ENCODE data around the gene GEMIN5. TPM values are rescaled to one million over a fixed set of nuclear protein-coding genes. Genes with fewer than 3 reads are reported as not detected.
A peak's percentile ranks its signal among the peaks of the same experiment; 100 is the strongest.

GEMIN5 gene
- total and polyA plus RNA-seq, 4 experiments from 2014 or later: 3.3 to 19.1 (median 13.7) TPM

GRCh38 chr5:154850255-154851062 lies 87.6 kb downstream of the GEMIN5 start, which contains the start of gene FAXDC2:
Gene FAXDC2 (minus strand): TSS chr5:154850603. CDS start chr5:154838178, 12,425 bp downstream.
- H3K36me3 ChIP-seq (ENCODE audit: insufficient read depth, low read length): no peaks in the 10 kb centered on the region
- H3K27ac ChIP-seq (ENCODE audit: low read depth, low read length): no peak within 1 kb of the TSS
- no peaks in the 10 kb centered on the region for H3K4me1 Mint-ChIP-seq
- no peak within 1 kb of the TSS for H3K4me3 ChIP-seq (ENCODE audit: low read length in 2 of 2)
- H3K27ac Mint-ChIP-seq: peak within 1 kb of the TSS in 2 of 7 donors; percentile 45 to 59
- H3K27me3 ChIP-seq (ENCODE audit: insufficient read depth, low read length): no peaks in the 10 kb centered on the region
- no peaks in the 10 kb centered on the region for H3K9me3 ChIP-seq (ENCODE audit: control insufficient read depth in 1 of 2, low read length in 2 of 2)
- no peaks in the 10 kb centered on the region for H3K4me1 ChIP-seq (ENCODE audit: insufficient read depth, low read length)
- H3K9me3 Mint-ChIP-seq: peaks cover 0 to 2% (median 0%) of the 10 kb centered on the region in 8 donors
- no peaks in the 10 kb centered on the region for H3K27me3 Mint-ChIP-seq
- no peaks in the 10 kb centered on the region for H3K36me3 Mint-ChIP-seq
- ChIA-PET POLR2A (ENCODE audit: partially characterized antibody) (no interaction called here), CTCF (ENCODE audit: partially characterized antibody) (no interaction called here)
- intact Hi-C loops (cut with micrococcal nuclease): no loop called here
- DNase-seq: no peak
- no peak within 1 kb of the TSS for H3K4me3 Mint-ChIP-seq

DNA sequence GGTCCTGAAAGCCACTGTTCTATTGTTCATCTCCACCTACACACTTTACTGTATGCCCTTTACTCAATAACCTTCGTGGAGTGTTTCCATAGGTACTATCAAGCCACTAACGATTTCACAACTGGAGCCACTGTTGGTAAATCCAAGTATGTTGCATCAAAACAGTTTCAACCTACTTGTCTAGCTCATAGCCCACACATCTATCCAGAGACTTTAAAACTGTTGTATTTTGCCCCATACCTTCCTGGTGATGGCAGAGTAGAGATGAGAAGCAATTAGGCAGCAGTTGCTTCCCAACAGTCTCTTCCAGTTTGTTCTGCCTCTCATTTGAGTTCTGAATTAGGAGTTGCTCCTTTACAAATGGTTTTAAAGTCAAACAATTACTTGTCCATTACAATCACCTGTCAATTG lies 88.2 kb downstream of the GEMIN5 start:
- H3K27ac ChIP-seq (ENCODE audit: low read depth, low read length): no peak overlapping the region
- no peaks in the 10 kb centered on the region for H3K36me3 ChIP-seq (ENCODE audit: insufficient read depth, low read length)
- no peak overlapping the region for H3K4me3 ChIP-seq (ENCODE audit: low read length in 2 of 2)
- Mint-ChIP-seq H3K36me3 (no peaks in the 10 kb centered on the region), H3K27me3 (no peaks in the 10 kb centered on the region), H3K27ac (peak overlapping the region in 1 of 7 donors; percentile 59), H3K4me1 (no peaks in the 10 kb centered on the region), H3K4me3 (no peak overlapping the region), H3K9me3 (peaks cover 0 to 2% (median 0%) of the 10 kb centered on the region in 8 donors)
- DNase-seq: no peak
- ChIA-PET CTCF (ENCODE audit: partially characterized antibody) (no interaction called here), POLR2A (ENCODE audit: partially characterized antibody) (no interaction called here)
- intact Hi-C loops (cut with micrococcal nuclease): no loop called here
- no peaks in the 10 kb centered on the region for H3K4me1 ChIP-seq (ENCODE audit: insufficient read depth, low read length)
- H3K9me3 ChIP-seq (ENCODE audit: control insufficient read depth in 1 of 2, low read length in 2 of 2): no peaks in the 10 kb centered on the region
- H3K27me3 ChIP-seq (ENCODE audit: insufficient read depth, low read length): no peaks in the 10 kb centered on the region

- Mint-ChIP-seq H3K9me3 (peaks cover 0 to 2% (median 0%) of the 10 kb centered on the region in 8 donors), H3K4me3 (no peak overlapping the region), H3K27ac (no peak overlapping the region), H3K36me3 (no peaks in the 10 kb centered on the region), H3K27me3 (no peaks in the 10 kb centered on the region), H3K4me1 (no peaks in the 10 kb centered on the region)
- no peaks in the 10 kb centered on the region for H3K4me1 ChIP-seq (ENCODE audit: insufficient read depth, low read length)
- DNase-seq: no peak
- POLR2A ChIA-PET (ENCODE audit: partially characterized antibody): no interaction called here
- no peaks in the 10 kb centered on the region for H3K9me3 ChIP-seq (ENCODE audit: control insufficient read depth in 1 of 2, low read length in 2 of 2)
- intact Hi-C loops (cut with micrococcal nuclease): no loop called here
- H3K27me3 ChIP-seq (ENCODE audit: insufficient read depth, low read length): no peaks in the 10 kb centered on the region
- H3K27ac ChIP-seq (ENCODE audit: low read depth, low read length): no peak overlapping the region
- CTCF ChIA-PET (ENCODE audit: partially characterized antibody): no interaction called here
- no peak overlapping the region for H3K4me3 ChIP-seq (ENCODE audit: low read length in 2 of 2)
- H3K36me3 ChIP-seq (ENCODE audit: insufficient read depth, low read length): no peaks in the 10 kb centered on the region
Measured at GRCh38 chr5:154849264-154849785, 88.7 kb downstream of the GEMIN5 start.

DNA sequence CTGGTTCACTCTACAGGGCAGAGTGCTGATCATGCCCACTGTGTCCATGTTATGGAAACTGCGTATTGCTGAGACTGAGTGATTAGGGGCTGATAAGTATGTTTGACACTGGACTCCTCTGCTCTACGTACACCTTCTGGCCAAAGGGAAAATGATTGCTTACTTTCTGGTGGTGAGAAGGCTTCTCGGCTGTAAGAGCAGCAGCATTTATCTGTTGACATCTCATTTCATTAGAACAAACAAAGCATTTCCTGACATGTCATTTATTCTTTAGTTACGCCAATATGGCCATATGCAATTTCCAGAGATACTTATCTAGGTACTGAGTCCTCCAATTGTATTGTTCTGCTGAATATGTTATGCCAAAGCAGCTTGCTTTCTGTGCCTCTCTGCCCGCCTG lies 93.2 kb downstream of the GEMIN5 start:
- no peak overlapping the region for H3K27ac Mint-ChIP-seq
- H3K36me3 ChIP-seq (ENCODE audit: insufficient read depth, low read length): no peaks in the 10 kb centered on the region
- intact Hi-C loops (cut with micrococcal nuclease): no loop called here
- no peak overlapping the region for H3K27ac ChIP-seq (ENCODE audit: low read depth, low read length)
- no peak overlapping the region for H3K4me3 Mint-ChIP-seq
- H3K36me3 Mint-ChIP-seq: no peaks in the 10 kb centered on the region
- H3K27me3 Mint-ChIP-seq: no peaks in the 10 kb centered on the region
- no peaks in the 10 kb centered on the region for H3K9me3 ChIP-seq (ENCODE audit: control insufficient read depth in 1 of 2, low read length in 2 of 2)
- H3K27me3 ChIP-seq (ENCODE audit: insufficient read depth, low read length): no peaks in the 10 kb centered on the region
- H3K4me3 ChIP-seq (ENCODE audit: low read length in 2 of 2): no peak overlapping the region
- ChIA-PET POLR2A (ENCODE audit: partially characterized antibody) (interaction anchor here (0.8 kb wide), 1 partner anchor 12 kb away, joined by 5 read pairs; no protein-coding TSS in a partner anchor), CTCF (ENCODE audit: partially characterized antibody) (no interaction called here)
- H3K4me1 Mint-ChIP-seq: no peaks in the 10 kb centered on the region
- no peak for DNase-seq
- H3K4me1 ChIP-seq (ENCODE audit: insufficient read depth, low read length): no peaks in the 10 kb centered on the region
- H3K9me3 Mint-ChIP-seq: peaks cover 0 to 2% (median 0%) of the 10 kb centered on the region in 8 donors

GRCh38 chr5:154842689-154843530 lies 95.1 kb downstream of the GEMIN5 start:
- no peak overlapping the region for H3K4me3 Mint-ChIP-seq
- POLR2A ChIA-PET (ENCODE audit: partially characterized antibody): no interaction called here
- Histone ChIP-seq H3K27me3 (ENCODE audit: insufficient read depth, low read length) (no peaks in the 10 kb centered on the region), H3K9me3 (ENCODE audit: control insufficient read depth in 1 of 2, low read length in 2 of 2) (no peaks in the 10 kb centered on the region), H3K4me1 (ENCODE audit: insufficient read depth, low read length) (no peaks in the 10 kb centered on the region), H3K36me3 (ENCODE audit: insufficient read depth, low read length) (no peaks in the 10 kb centered on the region), H3K4me3 (ENCODE audit: low read length in 2 of 2) (no peak overlapping the region), H3K27ac (ENCODE audit: low read depth, low read length) (no peak overlapping the region)
- H3K27ac Mint-ChIP-seq: peak overlapping the region in 1 of 7 donors; percentile 20
- no peaks in the 10 kb centered on the region for H3K36me3 Mint-ChIP-seq
- CTCF ChIA-PET (ENCODE audit: partially characterized antibody): interaction anchor here (1.0 kb wide), 1 partner anchor 9 kb away, joined by 3 read pairs; no protein-coding TSS in a partner anchor
- DNase-seq: no peak
- H3K4me1 Mint-ChIP-seq: no peaks in the 10 kb centered on the region
- H3K27me3 Mint-ChIP-seq: no peaks in the 10 kb centered on the region
- intact Hi-C loops (cut with micrococcal nuclease): no loop called here
- peaks cover 0 to 2% (median 0%) of the 10 kb centered on the region in 8 donors for H3K9me3 Mint-ChIP-seq

DNA sequence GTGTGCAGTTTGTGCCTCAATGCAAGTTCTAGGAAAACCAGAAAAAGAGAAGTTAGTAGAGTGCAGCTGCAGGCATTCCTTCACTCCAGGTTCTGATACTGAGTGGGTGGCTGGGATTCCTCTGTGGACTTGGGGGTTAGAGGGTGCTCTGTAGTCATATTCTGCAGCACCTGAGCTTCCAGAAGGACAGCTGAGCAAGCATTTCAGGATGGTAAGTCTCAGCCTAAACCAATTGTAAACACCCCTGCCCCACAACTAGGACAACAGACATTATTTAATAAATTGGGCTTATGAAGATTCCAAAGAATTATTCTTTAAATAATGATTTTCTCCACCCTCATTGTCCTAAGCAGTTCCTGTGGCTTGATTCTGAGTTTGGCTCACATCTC lies 96.7 kb downstream of the GEMIN5 start:
- Histone ChIP-seq H3K9me3 (ENCODE audit: control insufficient read depth in 1 of 2, low read length in 2 of 2) (no peaks in the 10 kb centered on the region), H3K4me1 (ENCODE audit: insufficient read depth, low read length) (no peaks in the 10 kb centered on the region), H3K27ac (ENCODE audit: low read depth, low read length) (no peak overlapping the region), H3K4me3 (ENCODE audit: low read length in 2 of 2) (no peak overlapping the region), H3K27me3 (ENCODE audit: insufficient read depth, low read length) (no peaks in the 10 kb centered on the region), H3K36me3 (ENCODE audit: insufficient read depth, low read length) (no peaks in the 10 kb centered on the region)
- H3K4me3 Mint-ChIP-seq: no peak overlapping the region
- no peaks in the 10 kb centered on the region for H3K36me3 Mint-ChIP-seq
- POLR2A ChIA-PET (ENCODE audit: partially characterized antibody): interaction anchor here (1.8 kb wide), 1 partner anchor 11 kb away, joined by 7 read pairs; no protein-coding TSS in a partner anchor
- H3K27me3 Mint-ChIP-seq: no peaks in the 10 kb centered on the region
- no peaks in the 10 kb centered on the region for H3K4me1 Mint-ChIP-seq
- peak overlapping the region in 1 of 7 donors; percentile 48 for H3K27ac Mint-ChIP-seq
- H3K9me3 Mint-ChIP-seq: no peaks in the 10 kb centered on the region
- CTCF ChIA-PET (ENCODE audit: partially characterized antibody): interaction anchor here (1.0 kb wide), 1 partner anchor 21 kb away, joined by 3 read pairs; no protein-coding TSS in a partner anchor
- intact Hi-C loops (cut with micrococcal nuclease): no loop called here
- no peak for DNase-seq

All from CD4-positive, alpha-beta memory T cell (primary cell).